CD4-positive, alpha-beta T cell (primary cell): ENCODE measurements around the gene HOXA5. TPM values are rescaled to one million over a fixed set of nuclear protein-coding genes. Genes with fewer than 3 reads are reported as not detected.

ENCODE experiments used
- ATAC-seq: fragments of 200-7000 bp; cut with Tn5 transposase; one replicate; pipeline ENCODE4 v1.10.0; 2022; ENCODE audit warnings: mild to moderate bottlenecking; ENCODE audit not compliant: poor library complexity
- CTCF ChIA-PET: fragments of 350-600 bp; sonication (Branson Sonifier 250); formaldehyde crosslinking; loops from one replicate; lab custom pipeline; 2021; ENCODE audit warnings: antibody characterized with exemption, inconsistent platforms; lab: Charles Lee
- POLR2A ChIA-PET: fragments of 350-600 bp; sonication (Branson Sonifier 250); formaldehyde crosslinking; loops from one replicate; lab custom pipeline; 2021; ENCODE audit warnings: antibody characterized with exemption, inconsistent platforms; lab: Charles Lee
- DNase-seq, 14 experiments: peaks; one replicate each; pipeline ENCODE4 v3.0.0-alpha.2; 2013 to 2020; ENCODE audit warnings: mixed read lengths in 2 of 14
- H3K27ac ChIP-seq, 2 donors: one replicate each; pipeline versions ENCODE4 v1.5.1 to v1.7.0; 2013; ENCODE audit warnings: low read length in 2 of 2, low read depth in 1 of 2, mild to moderate bottlenecking in 1 of 2
- H3K27me3 ChIP-seq, 2 experiments: 1 replicate in 1 of 2; 2 replicates in 1 of 2; pipeline versions ENCODE4 v1.6.1 to v1.7.0; 2013; ENCODE audit warnings: low read length in 2 of 2, control low read depth in 1 of 2, mild to moderate bottlenecking in 1 of 2, moderate library complexity in 1 of 2; ENCODE audit not compliant: insufficient read depth in 2 of 2, control insufficient read depth in 1 of 2
- H3K36me3 ChIP-seq: one replicate; pipeline ENCODE4 v1.6.1; 2013; ENCODE audit warnings: low read length, control low read depth; ENCODE audit not compliant: insufficient read depth
- H3K4me1 ChIP-seq: one replicate; pipeline ENCODE4 v1.6.1; 2013; ENCODE audit warnings: low read length, control low read depth; ENCODE audit not compliant: insufficient read depth
- H3K4me3 ChIP-seq: one replicate; pipeline ENCODE4 v1.5.1; 2013; ENCODE audit warnings: mild to moderate bottlenecking, low read length, moderate library complexity
- H3K9me3 ChIP-seq, 2 experiments: 1 replicate in 1 of 2; 2 replicates in 1 of 2; pipeline versions ENCODE4 v1.6.1 to v1.7.0; 2013; ENCODE audit warnings: low read length in 2 of 2, mild to moderate bottlenecking in 2 of 2, control low read depth in 1 of 2, moderate library complexity in 1 of 2; ENCODE audit not compliant: control insufficient read depth in 1 of 2, insufficient read depth in 1 of 2
- H3K27ac Mint-ChIP-seq: one replicate; pipeline ENCODE4 v1.8.0; 2020; ENCODE audit warnings: mixed read lengths
- H3K27me3 Mint-ChIP-seq: one replicate; pipeline ENCODE4 v1.8.0; 2021; ENCODE audit warnings: mixed read lengths
- H3K36me3 Mint-ChIP-seq: one replicate; pipeline ENCODE4 v1.8.0; 2021; ENCODE audit warnings: low read depth, mixed read lengths
- H3K4me1 Mint-ChIP-seq: one replicate; pipeline ENCODE4 v1.8.0; 2021; ENCODE audit warnings: low read depth, mixed read lengths
- H3K4me3 Mint-ChIP-seq: one replicate; pipeline ENCODE4 v1.8.0; 2020; ENCODE audit warnings: mild to moderate bottlenecking, mixed read lengths
- H3K9me3 Mint-ChIP-seq: one replicate; pipeline ENCODE4 v1.8.0; 2020; ENCODE audit warnings: mixed read lengths
- intact Hi-C, 2 experiments: fragments of 100-400 bp; cut with DNase I in 1 of 2; cut with micrococcal nuclease in 1 of 2; formaldehyde crosslinking; loops; one replicate each; pipeline versions ENCODE4 v1.15.1 to v1.9.0; 2023 to 2025; cut with DNase I, micrococcal nuclease
- total RNA-seq, 174 experiments: library from RNA in 2 of 174; stranded (reverse) in 2 of 174; gene quantifications; one replicate each; pipeline ENCODE4 v1.2.3 and lab custom pipeline; 2021 to 2026
- TF ChIP-seq, protein P1 (sequence below): fragments of 200-600 bp; IDR thresholded peaks from one replicate; pipeline ENCODE4 v1.8.0; 2022; ENCODE audit warnings: antibody characterized with exemption, mild to moderate bottlenecking

Gene HOXA5
- total RNA-seq, 2 experiments from 2014 or later, result not detected

DNA sequence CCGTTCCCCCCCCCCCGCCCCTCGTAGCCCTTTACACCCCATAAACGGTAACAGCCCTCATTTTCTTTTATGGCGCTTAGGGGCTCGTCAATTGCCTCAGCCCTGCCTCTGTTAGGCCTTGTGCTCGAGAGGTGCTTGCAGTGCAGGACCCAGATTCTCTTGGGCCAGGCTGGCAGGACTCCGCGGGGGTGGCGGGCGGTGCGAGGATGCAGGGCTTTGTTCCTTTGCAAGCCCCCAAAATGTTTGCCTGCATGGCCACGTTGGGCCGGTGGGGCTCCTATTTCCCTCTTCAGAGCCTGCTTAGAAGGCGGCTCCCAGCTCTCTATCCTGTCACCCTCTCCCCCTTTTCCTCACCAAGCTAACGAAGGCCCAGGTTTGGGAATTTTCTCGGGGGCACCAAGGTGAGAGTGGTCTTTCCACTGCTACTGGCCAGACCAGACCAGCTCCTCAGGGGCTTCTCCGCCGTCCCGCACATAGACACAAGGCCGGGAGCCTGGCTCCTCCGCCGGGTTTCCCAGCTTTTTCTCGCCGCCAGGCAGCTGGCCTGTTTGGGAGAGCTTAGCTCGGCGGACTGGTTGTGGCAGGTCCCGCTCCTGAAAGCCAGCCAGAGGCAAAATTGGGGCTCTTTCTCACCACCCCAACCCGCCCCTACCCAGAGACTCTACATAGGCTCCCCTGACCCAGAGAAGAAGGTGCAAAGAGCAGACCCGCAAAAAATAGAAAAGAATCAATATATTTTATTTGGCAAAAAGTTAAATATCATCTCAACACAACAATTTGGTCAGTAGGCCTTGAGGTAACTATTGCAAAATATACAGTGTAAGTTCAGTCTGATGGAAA is 18.5 kb upstream of the HOXA5 start:
- TF ChIP-seq, protein P1, sequence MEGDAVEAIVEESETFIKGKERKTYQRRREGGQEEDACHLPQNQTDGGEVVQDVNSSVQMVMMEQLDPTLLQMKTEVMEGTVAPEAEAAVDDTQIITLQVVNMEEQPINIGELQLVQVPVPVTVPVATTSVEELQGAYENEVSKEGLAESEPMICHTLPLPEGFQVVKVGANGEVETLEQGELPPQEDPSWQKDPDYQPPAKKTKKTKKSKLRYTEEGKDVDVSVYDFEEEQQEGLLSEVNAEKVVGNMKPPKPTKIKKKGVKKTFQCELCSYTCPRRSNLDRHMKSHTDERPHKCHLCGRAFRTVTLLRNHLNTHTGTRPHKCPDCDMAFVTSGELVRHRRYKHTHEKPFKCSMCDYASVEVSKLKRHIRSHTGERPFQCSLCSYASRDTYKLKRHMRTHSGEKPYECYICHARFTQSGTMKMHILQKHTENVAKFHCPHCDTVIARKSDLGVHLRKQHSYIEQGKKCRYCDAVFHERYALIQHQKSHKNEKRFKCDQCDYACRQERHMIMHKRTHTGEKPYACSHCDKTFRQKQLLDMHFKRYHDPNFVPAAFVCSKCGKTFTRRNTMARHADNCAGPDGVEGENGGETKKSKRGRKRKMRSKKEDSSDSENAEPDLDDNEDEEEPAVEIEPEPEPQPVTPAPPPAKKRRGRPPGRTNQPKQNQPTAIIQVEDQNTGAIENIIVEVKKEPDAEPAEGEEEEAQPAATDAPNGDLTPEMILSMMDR, result no peak
- H3K27ac ChIP-seq, result no peak overlapping the region
- H3K4me1 Mint-ChIP-seq, result peaks cover 45% of the 10 kb centered on the region
- no peaks in the 10 kb centered on the region for H3K36me3 ChIP-seq
- H3K36me3 Mint-ChIP-seq, result peaks cover 4% of the 10 kb centered on the region
- peak overlapping the region; percentile 25 for H3K4me3 Mint-ChIP-seq
- no peak overlapping the region for H3K27ac Mint-ChIP-seq
- peaks cover 93% of the 10 kb centered on the region for H3K27me3 Mint-ChIP-seq
- H3K4me3 ChIP-seq, result no peak overlapping the region
- intact Hi-C loops, result loop anchor here (1.0 to 10.0 kb wide), 12 partner anchors 308 to 1310 kb away; partner anchors contain the start of gene SNX10 (in 1 of the 2)
- ATAC-seq (no peak), DNase-seq (peak in 2 of 14 experiments; percentile 19 to 31)
- H3K4me1 ChIP-seq, result peaks cover 60% of the 10 kb centered on the region
- peaks cover 85 to 96% of the 10 kb centered on the region in 2 experiments for H3K27me3 ChIP-seq
- POLR2A ChIA-PET, result interaction anchor here (0.8 to 1.6 kb wide), 7 partner anchors 9 to 482 kb away, joined by 3 to 8 read pairs (median 6); no protein-coding TSS in a partner anchor
- H3K9me3 Mint-ChIP-seq, result no peaks in the 10 kb centered on the region
- CTCF ChIA-PET, result interaction anchor here (0.7 to 3.7 kb wide), 16 partner anchors 10 to 1272 kb away, joined by 3 to 51 read pairs (median 6); partner anchors contain the start of gene HOXA3
- H3K9me3 ChIP-seq, result peaks cover 0 to 64% of the 10 kb centered on the region in 2 experiments

DNA sequence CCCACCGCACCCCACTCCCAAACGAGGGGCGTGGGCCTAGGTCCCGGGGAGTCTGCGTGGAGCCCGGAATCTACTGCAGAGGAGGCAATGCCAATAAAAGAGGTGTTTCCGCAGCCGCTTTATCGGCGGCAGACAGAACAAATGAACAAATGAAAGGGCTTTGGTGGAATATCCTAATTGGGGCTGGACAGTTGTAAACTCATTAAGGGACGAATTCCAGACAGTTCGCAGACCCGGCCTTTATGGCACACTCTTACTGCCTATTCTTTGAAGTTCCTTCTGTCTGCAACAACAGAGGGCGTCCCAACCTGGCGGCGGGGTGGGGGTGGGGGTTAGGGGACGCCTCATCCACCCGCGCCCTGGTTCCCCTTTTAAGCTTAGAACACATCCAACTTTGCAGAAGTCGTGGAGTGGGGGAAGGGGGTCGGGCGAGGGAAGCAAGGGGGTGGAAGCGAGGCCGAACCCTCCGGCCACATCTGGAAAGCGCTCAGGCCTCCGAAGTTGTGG is 17.8 kb upstream of the HOXA5 start:
- peaks cover 0 to 64% of the 10 kb centered on the region in 2 experiments for H3K9me3 ChIP-seq
- no peak overlapping the region for H3K27ac ChIP-seq
- ChIA-PET CTCF (interaction anchor here (0.6 to 3.7 kb wide), 31 partner anchors 9 to 1271 kb away, joined by 3 to 51 read pairs (median 5); partner anchors contain the start of genes HOXA11 and HOXA3), POLR2A (interaction anchor here (0.6 to 1.6 kb wide), 10 partner anchors 10 to 1267 kb away, joined by 3 to 8 read pairs (median 4); no protein-coding TSS in a partner anchor)
- peaks cover 45% of the 10 kb centered on the region for H3K4me1 Mint-ChIP-seq
- intact Hi-C loops, result loop anchor here (1.0 to 10.0 kb wide), 12 partner anchors 307 to 1309 kb away; partner anchors contain the start of gene SNX10 (in 1 of the 2)
- peak overlapping the region; percentile 42 for H3K27ac Mint-ChIP-seq
- H3K4me3 Mint-ChIP-seq, result peak overlapping the region; percentile 87
- peak overlapping the region; percentile 60 for H3K4me3 ChIP-seq
- DNase-seq, result peak in 2 of 14 experiments; percentile 52 to 55
- no peak for ATAC-seq
- peaks cover 57% of the 10 kb centered on the region for H3K4me1 ChIP-seq
- peaks cover 4% of the 10 kb centered on the region for H3K36me3 Mint-ChIP-seq
- H3K27me3 ChIP-seq, result peaks cover 83 to 94% of the 10 kb centered on the region in 2 experiments
- no peaks in the 10 kb centered on the region for H3K36me3 ChIP-seq
- no peaks in the 10 kb centered on the region for H3K9me3 Mint-ChIP-seq
- TF ChIP-seq, protein P1, result peak; percentile 1
- H3K27me3 Mint-ChIP-seq, result peaks cover 93% of the 10 kb centered on the region

DNA sequence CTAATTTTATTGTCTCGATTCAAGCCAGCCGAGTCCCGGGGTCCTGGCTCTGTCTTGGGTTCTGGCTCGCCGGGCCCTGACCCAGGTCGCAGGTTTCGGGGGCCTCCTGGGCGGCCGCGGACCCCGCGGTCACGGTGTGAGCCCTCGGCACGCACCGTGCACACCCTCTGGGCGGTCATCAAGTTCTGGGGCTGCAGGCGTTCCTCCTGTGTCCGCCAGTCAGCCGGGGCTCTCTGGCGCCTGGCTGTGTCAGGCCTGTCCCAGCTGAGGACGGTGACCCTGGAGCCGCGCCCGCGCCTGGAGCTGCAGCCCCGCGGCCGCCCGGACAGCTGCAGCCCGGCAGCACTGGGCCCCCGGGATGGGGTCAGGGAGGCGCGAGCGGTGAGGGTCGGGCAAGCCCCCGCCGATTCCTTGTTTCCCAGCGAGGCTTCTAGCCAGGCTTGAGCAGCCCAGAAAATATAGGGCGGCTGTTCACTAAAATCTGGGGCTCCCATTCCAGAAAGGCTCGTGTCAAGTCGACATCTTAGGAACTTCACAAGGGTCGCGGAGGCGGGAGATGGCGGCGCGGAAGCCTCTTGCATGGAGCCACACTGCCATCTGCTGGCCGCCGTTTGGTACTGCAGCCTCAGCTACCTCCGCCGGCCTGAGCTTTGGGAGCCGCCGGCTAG is 17.2 kb upstream of the HOXA5 start:
- Histone ChIP-seq H3K4me1 (peaks cover 57% of the 10 kb centered on the region), H3K4me3 (peak overlapping the region; percentile 60), H3K27ac (no peak overlapping the region), H3K36me3 (no peaks in the 10 kb centered on the region), H3K27me3 (peaks cover 82 to 94% of the 10 kb centered on the region in 2 experiments), H3K9me3 (peaks cover 0 to 64% of the 10 kb centered on the region in 2 experiments)
- POLR2A ChIA-PET, result interaction anchor here (0.6 to 1.6 kb wide), 10 partner anchors 10 to 1267 kb away, joined by 3 to 8 read pairs (median 4); no protein-coding TSS in a partner anchor
- H3K4me1 Mint-ChIP-seq, result peaks cover 46% of the 10 kb centered on the region
- DNase-seq, result peak; percentile 72 to 92 (median 80)
- intact Hi-C loops, result loop anchor here (1.0 to 10.0 kb wide), 13 partner anchors 306 to 1308 kb away; partner anchors contain the start of gene SNX10 (in 1 of the 2)
- CTCF ChIA-PET, result interaction anchor here (0.6 to 3.7 kb wide), 31 partner anchors 8 to 1271 kb away, joined by 3 to 51 read pairs (median 5); partner anchors contain the start of genes HOXA11 and HOXA3
- peak; percentile 81 for ATAC-seq
- no peaks in the 10 kb centered on the region for H3K9me3 Mint-ChIP-seq
- peaks cover 93% of the 10 kb centered on the region for H3K27me3 Mint-ChIP-seq
- peak overlapping the region; percentile 87 for H3K4me3 Mint-ChIP-seq
- H3K36me3 Mint-ChIP-seq, result peaks cover 2% of the 10 kb centered on the region
- peak overlapping the region; percentile 42 for H3K27ac Mint-ChIP-seq
- TF ChIP-seq, protein P1, result peak; percentile 100
